ENCODE data around the gene ABCG2.
"Not testable (repeated sequence)": the region's sequence is repeated elsewhere in the genome, so short reads cannot be mapped to it uniquely, and the experiment has no call there.

GRCh38 chr4:88152331-88152730, 6.1 kb downstream of the ABCG2 start:
- TF ChIP-seq ZBTB33 (IDR thresholded peaks at IDR 0.05; ENCODE audit: extremely low read depth, insufficient replicate concordance, low read length); JUND (IDR thresholded peaks at IDR 0.05); POLR2AphosphoS5 (IDR thresholded peaks at IDR 0.05; ENCODE audit: low read depth, low read length); POLR2A (IDR thresholded peaks at IDR 0.05; ENCODE audit: borderline replicate concordance, extremely low read depth, insufficient read depth, insufficient read length); RAD21 (IDR thresholded peaks at IDR 0.05; ENCODE audit: low read depth); EZH2 (IDR thresholded peaks at IDR 0.05); CEBPB (IDR thresholded peaks at IDR 0.05; ENCODE audit: low read depth); FOSL1 (IDR thresholded peaks at IDR 0.05; ENCODE audit: low read depth): not testable (repeated sequence)
- TF ChIP-seq, protein P1, sequence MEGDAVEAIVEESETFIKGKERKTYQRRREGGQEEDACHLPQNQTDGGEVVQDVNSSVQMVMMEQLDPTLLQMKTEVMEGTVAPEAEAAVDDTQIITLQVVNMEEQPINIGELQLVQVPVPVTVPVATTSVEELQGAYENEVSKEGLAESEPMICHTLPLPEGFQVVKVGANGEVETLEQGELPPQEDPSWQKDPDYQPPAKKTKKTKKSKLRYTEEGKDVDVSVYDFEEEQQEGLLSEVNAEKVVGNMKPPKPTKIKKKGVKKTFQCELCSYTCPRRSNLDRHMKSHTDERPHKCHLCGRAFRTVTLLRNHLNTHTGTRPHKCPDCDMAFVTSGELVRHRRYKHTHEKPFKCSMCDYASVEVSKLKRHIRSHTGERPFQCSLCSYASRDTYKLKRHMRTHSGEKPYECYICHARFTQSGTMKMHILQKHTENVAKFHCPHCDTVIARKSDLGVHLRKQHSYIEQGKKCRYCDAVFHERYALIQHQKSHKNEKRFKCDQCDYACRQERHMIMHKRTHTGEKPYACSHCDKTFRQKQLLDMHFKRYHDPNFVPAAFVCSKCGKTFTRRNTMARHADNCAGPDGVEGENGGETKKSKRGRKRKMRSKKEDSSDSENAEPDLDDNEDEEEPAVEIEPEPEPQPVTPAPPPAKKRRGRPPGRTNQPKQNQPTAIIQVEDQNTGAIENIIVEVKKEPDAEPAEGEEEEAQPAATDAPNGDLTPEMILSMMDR (IDR thresholded peaks at IDR 0.05 in 2 of 3, conservative IDR thresholded peaks at IDR 0.05 in 1 of 3; ENCODE audit: borderline replicate concordance in 1 of 3, insufficient read depth in 1 of 3, low read depth in 2 of 3, low read length in 2 of 3): not testable (repeated sequence)
- TF ChIP-seq, protein P2, sequence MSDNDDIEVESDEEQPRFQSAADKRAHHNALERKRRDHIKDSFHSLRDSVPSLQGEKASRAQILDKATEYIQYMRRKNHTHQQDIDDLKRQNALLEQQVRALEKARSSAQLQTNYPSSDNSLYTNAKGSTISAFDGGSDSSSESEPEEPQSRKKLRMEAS (IDR thresholded peaks at IDR 0.05): not testable (repeated sequence)
